ENCODE results near the gene ANKK1.

ANKK1 gene

DNA sequence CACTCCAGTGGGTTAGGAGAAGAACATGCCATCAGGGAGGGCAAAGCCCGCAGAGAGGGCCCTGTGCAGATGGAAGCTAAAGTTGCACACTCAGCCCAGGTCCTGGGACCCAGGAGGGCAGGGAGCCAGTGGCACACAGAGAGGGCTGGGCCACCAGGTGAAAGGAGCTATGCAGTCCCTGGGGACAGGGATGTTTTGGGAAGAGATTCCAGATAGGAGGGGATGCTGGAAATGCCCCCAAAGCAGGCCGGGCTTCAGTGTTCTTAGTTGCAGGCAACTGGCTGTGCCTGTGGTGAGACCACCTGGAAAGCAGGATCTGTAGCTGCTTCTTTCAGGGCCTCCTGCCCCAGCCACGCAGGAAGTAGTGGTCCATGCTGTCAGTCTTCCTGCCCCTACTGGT lies 19.6 kb downstream of the ANKK1 start:
- H3K4me3 ChIP-seq (ENCODE audit: low read depth, low read length) = no peak overlapping the region

DNA sequence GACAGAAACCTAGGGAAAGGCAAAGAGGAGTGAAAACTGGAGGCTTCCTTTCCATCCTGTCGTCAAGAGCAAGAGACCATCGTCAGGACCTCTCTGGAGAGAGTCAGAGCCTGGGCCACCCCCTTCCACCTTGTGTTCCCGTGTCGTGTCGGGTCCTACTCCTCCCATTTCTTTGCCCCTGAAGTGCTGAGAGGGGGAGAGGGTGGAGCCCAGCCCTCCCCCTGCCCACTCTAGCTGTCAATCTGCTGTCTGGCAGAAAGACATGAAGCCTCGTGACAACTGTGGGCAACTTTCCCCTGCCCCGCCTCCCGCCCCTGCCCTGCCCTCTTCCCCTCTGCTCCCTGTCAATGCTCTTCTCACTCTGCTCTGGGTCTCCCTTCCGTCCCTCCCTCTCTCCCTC lies 20.6 kb downstream of the ANKK1 start:
- H3K4me3 ChIP-seq (ENCODE audit: low read depth, low read length) = no peak overlapping the region

DNA sequence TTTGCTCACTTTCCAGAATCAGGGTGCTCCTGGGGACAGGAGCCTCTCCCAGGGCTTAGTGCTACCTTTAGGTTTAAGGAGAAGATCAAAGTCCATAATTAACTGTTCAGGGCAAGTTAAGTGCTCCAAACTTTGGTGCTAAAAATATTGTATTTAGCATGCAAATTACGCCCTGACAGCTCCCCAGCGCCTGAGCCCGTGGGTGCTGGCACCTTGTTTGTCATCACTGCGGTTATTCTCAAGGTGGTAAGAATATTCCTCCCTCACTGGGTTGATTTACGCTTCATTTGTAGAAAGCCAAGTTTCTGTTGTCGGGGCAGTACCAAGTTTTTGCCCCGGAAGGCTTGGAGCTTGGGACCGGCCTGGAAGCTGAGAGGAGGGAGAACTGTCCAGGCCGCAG lies 21.3 kb downstream of the ANKK1 start:
- no peak overlapping the region for H3K4me3 ChIP-seq (ENCODE audit: low read depth, low read length)

DNA sequence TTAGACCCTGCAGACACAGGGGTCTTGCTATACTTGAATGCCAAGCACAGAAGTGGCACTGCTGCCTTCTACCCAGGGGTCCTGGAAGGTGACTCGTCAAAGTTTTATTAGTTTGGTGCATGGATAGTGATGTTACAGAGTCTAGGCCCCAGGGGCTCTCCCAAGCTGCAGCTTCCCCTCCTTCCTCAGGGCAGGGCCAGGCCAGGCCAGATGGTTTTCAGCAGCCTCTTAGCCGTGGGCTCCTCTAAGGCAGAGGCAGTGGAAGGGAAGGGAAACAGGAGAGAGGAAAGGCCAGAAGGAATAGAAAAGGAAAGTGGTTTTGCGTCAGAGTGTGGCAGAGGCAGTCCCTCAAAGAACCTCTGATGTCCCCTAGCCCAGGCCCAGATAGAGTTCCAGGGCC lies 21.9 kb downstream of the ANKK1 start:
- no peak overlapping the region for H3K4me3 ChIP-seq (ENCODE audit: low read depth, low read length)

DNA sequence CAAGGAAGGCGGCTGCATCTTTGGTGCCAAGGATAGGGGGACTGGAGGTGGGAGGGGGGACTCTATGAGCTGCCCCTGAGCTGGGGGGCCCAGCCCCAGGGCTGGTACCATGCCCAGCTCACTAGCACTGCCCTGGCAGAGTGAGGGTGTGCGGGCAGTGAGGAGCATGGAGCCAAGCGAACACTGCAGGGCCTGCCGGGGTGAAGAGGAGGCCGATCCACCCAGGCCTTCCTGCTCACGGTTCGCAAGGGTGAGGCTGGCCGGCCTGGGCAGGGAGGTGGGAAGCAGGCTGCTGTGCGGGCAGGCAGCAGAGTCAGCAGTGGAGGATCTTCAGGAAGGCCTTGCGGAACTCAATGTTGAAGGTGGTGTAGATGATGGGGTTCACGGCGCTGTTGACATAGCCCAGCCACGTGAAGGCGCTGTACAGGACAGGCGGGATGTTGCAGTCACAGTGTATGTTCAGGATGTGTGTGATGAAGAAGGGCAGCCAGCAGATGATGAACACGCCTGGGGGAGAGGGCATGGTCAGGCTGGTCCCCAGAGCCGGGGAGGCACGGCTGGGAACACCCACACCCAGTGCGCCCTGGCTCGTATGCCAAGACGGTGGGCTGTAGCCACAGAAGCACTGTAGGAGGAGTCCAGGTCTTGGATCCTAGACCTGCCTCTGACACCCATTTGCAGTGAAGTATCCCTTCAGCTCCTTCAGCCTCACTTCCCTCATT lies 23.0 kb downstream of the ANKK1 start:
- H3K4me3 ChIP-seq (ENCODE audit: low read depth, low read length) = no peak overlapping the region

DNA sequence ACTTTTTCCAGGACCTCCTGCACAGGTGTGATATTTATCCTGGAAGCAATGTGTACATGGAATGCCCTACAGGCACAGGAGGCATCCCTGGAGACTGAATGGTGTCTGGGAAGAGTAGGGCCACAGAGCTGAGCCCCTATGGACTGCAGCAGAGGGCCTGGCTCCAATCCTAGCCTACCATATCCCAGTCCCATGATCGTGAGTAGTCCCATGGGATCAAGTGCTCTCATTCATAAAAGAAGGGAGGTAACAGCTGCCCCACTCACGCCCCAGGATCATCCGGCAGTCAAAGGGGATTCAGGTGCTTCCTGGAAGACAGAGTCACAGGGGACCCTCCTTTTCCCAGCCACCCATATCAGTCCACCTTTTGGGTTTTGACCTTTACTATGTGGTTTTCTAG lies 24.0 kb downstream of the ANKK1 start:
- H3K4me3 ChIP-seq (ENCODE audit: low read depth, low read length) = no peak overlapping the region

DNA sequence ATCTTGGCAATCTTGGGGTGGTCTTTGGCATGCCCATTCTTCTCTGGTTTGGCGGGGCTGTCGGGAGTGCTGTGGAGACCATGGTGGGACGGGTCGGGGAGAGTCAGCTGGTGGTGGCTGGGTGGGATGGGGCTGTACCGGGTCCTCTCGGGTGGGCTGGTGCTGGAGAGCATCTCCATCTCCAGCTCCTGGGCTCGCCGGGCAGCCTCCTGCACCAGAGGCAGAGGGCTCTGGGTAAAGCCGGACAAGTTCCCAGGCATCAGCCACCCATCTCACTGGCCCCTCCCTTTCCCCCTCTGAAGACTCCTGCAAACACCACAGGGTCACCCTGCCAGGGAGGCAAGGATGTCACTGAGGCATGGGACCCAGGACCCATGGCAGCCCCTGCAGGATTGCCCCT lies 25.1 kb downstream of the ANKK1 start:
- no peak overlapping the region for H3K4me3 ChIP-seq (ENCODE audit: low read depth, low read length)

DNA sequence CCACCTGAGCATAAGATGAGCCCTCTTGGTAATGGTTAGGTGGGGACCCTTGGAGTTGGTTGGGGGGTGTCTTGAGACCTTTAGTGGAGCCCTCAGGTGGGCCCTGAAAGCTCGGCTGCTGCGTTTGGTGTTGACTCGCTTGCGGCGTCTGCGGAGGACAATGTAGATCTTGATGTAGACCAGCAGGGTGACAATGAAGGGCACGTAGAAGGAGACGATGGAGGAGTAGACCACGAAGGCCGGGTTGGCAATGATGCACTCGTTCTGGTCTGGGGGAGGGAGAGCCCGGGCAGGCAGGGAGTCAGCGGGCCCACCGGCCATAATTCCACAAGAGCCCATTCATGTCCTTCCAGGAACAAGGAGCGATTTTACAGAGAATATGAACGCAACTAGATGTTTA lies 27.8 kb downstream of the ANKK1 start:
- H3K4me3 ChIP-seq (ENCODE audit: low read depth, low read length) = no peak overlapping the region

DNA sequence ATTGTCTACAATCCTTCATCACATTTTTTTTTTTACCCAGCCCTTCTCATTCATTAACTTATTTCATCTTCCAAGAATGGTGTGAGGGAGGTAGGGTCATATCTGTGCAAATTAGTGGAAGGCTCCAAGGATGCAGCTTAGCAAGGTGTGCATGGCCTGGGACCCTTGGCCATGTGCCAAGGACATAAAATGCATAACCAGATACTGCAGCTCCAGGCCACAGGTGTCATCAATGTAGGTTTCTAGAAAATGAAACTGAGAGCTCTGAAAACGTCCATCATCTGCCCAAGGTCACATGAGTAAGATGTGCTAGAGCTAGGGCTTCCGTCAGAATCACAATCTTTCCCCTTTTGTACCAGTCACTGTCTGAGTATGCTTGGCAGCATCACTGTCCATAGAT lies 29.8 kb downstream of the ANKK1 start:
- H3K4me3 ChIP-seq (ENCODE audit: low read depth, low read length) = no peak overlapping the region

DNA sequence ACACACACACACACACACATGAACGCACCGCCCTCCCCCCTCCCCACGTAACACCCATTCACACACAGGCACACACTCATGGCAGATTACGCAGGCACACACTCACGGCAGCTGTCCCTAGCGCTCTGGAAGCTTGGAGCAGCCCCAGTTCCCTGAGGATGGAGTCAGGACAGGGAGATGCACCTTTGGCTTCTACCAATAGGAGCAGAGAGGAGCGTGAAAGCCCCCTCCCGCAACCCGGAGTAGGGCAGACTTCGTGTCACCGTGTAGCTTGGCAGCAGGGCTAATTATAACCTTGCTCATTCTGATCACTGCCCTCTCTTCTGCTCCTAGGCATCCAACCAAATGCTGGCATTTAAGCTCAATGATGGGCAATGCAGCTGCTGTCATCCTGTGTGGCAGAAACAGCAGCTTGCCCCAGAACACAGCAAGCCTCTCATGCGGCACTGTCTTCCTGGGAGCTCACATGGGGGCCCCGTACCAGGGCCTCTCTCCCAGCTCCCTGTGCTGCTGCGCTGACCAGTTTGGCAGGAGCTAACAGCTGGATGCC lies 31.9 kb downstream of the ANKK1 start:
- no peak overlapping the region for H3K4me3 ChIP-seq (ENCODE audit: low read depth, low read length)

DNA sequence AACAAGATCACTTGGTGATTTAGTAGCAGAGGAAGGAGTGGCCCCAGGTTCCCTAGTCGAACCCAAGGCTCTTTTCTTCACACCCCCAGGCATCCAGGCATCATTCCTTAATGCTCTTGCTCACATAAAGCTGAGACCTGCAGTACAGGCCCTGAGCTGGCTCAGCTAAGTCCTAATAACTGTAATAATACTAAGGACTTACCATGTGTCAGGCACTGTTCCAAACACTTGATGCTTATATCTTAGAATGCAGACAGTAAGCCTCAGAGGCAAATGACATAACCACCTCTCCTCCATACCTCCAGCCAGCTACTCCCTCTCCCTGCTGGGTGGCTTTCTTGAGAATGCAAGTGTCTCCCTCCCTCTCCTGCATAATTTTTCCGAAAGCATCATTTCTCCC lies 33.2 kb downstream of the ANKK1 start:
- H3K4me3 ChIP-seq (ENCODE audit: low read depth, low read length) = no peak overlapping the region

DNA sequence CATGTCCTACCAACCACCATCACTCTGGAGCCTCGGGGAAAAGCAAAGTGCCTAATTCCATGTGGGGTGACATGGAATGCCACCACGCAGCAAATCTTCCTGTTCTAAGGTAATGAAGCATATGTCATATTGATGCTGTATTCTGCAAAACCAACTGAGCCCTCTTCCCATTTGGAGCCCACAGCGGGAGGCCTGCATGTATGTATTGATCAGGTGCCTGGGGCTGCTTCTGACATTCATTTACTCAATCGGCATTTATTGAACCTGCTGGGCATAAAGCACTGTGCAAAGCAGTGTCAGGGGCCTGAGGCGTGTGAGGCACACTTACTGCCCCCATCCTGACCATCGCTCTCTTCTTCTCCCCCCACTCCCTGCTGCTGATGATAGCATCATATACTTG lies 39.1 kb downstream of the ANKK1 start:
- no peak overlapping the region for H3K4me3 ChIP-seq (ENCODE audit: low read depth, low read length)

DNA sequence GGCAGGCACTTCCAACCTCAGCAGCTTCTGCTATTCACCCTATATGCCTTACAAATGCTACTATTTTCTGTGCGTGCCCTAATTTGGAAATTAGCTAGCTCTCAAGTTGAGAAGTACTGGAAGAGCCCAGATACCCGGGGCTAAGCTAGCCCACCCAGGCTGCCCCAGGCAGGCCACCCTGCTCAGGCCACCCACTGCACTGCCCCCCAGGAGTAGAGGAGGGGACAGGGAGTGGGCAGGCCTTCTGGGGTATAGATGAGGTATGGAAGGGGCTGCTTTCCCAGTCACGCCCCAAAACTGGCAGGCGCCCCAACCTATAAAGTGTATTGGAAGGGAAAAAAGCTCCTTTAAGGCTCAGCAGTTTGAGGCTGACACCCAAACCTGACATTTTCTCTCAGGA lies 44.2 kb downstream of the ANKK1 start:
- no peak overlapping the region for H3K4me3 ChIP-seq (ENCODE audit: low read depth, low read length)

DNA sequence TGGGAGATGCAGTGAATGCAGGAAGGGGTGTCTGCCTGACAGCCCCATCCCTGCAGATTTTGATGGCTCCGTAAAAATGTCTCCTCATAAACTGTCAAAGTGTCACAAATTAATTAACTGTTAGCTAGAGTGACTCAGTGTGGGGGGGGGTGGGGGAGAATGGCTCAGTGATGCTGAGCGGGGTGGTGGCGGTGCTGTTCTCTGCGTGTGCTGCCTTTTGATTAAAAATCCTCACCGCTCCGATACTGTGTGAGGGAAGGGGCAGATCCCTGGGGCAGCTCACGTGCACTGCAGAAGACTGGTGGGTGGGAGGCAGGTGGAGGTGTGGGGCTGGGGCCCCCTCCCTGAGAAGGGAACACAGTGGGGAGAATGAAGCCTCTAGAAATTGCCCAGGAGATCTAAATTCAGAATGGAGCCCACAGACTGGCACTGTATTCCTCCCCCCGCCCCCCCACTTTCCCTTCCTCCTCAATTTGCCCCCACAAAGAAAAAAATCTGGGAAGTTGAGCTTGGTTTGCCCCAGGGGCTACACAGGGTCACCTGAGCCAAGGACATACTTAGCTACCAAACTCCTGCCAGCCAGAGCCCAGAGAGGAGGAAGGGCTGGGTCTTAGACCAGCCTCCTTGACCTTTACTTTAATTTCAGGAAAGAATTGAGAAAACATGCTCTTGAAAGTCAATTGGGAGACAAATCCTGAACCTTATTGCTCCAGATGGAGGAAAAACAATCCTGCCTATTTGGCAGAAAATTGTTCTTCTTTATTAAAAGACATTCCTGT lies 47.8 kb downstream of the ANKK1 start:
- H3K4me3 ChIP-seq (ENCODE audit: low read depth, low read length) = no peak overlapping the region

DNA sequence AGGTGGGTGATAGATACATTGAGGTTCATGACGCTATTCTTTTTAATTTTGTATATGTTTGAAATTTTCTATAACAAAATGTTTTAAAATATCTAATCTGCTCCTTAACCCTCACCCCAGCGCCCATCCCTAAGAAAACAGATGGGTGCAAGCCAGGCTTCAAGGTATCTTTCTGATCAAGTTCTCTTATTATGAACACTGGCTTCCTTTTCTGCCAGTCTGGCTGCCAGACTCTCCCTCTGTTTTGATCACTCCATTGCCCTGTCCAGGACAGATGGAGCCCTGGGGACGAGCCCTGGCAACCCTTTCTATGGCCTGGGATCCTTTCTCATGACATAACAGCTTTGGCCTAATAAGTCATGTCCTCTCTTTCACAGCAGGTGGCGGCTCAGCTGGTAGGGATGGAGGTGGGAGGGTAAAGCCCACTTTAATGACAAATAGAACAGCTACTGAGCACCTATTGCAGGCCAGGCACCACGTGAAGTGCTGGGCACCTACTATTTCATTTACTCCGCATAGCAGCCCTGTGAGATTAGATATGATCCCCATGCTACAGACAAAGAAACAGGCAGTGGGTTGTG lies 49.2 kb downstream of the ANKK1 start:
- no peak overlapping the region for H3K4me3 ChIP-seq (ENCODE audit: low read depth, low read length)

DNA sequence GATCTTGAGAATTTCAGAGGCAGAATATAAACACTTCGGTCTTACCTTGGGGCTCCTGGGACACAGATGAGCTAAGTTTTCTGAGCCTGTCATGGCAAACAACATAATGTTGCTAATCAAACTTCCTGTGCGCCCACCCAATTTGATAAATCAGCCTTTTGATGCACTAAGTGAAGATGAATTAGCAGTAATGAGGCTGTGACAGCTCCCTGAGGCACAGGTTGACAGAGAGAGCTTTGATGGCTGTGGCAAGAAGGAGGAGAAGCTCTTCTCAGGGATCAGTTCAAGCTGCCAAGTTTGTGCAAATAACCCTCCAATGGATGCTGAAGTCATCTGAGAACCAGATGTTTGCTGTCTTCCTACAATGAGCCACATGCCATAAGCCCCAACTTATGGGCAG lies 53.2 kb downstream of the ANKK1 start:
- H3K4me3 ChIP-seq (ENCODE audit: low read depth, low read length) = no peak overlapping the region

DNA sequence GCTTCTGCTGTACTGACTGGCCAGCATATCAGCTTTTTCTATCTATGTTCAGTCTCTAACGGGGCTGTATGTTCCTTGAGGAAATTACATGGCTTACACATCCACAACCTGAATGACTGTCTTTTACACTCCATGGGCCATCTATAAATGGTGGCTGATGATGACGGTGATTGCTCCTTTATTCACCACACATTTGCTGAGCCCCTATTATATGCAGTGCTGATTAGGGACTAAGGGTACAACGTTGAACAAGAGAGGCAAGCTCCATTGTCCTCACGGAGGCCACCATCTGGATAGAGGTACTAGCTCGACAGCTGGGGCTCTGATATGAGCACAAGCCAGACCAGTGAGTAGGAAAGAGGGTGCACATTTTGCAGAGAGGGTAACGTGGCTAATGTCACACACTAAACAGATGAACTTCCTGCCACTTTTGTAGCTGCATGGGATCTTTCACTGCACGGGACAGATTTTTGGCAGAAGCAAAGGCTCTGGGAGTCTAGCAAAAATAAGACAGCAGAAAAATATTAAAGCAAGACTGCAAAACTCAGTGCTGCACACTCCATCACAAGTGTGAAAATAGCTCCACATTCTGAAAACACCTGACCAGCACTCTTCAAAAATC lies 57.0 kb downstream of the ANKK1 start:
- no peak overlapping the region for H3K4me3 ChIP-seq (ENCODE audit: low read depth, low read length)

DNA sequence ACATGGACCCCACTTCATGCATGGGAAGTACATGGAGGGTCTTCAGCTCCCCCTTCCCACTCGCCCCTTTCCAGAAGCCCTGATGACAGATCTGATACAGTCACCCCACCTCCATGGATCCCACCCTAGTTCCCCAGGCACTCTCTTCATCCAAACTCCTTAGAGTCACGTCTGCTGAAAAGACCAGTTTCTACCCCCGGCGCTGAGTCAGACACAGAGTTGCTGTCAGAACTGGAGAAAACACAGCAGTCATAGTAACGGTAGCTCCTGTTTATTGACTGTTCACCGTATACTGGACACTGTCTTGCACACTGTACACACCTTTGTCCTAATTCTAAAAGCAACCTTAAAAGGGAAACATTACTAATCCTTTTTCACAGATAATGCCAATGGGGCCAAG lies 58.5 kb downstream of the ANKK1 start:
- H3K4me3 ChIP-seq (ENCODE audit: low read depth, low read length) = no peak overlapping the region

DNA sequence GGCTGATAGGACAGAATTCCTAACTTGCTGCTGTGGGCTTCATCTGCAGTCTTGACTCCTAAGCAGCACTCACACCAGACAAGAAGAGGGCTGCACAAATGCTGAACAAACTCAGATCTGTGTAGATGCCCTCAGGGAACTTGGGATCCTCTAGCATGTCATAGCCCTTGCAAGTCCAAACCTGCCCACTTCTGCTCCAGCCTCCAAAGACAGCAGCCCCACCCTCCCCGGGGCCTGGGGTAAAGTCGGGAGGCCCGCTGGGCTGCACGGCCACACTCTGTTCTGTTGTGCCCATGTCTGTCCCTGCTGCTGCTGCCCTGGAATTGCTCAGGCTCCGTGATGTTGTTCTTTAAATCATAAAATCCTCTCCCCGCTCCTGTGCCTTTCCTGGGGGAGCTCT lies 59.4 kb downstream of the ANKK1 start:
- no peak overlapping the region for H3K4me3 ChIP-seq (ENCODE audit: low read depth, low read length)

DNA sequence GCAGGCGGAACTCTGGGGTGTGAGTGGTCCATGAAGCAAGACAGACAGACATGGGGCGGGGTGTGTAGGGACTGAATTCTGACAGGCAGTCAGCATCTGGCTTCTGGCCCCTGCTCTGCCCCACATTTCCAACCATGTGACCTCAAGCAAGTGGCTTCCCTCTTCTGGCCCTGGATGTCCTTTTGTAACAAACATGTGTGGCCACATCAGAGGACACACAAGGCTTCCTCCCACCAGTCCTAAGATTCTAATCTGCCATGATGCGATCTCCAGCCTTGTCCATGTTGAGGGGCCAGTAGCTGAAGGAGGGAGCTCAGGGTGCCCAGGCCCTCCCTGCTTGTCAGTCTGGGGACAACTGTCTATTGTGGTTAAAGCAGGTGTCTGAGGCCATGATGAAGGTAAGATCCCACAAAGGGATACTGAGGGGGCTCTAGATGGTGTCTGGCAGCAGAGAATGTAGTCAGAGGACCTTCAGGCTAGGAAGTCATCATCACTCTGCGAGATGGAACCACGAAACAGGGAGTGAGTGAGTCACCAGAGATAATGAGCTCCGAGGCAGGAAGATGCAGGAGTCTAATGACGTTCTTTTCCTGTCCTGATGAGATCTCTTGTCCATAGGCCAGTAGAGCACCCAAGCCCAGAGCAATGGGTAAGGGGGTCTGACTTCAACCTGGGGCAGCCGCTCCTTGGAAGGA lies 60.2 kb downstream of the ANKK1 start:
- no peak overlapping the region for H3K4me3 ChIP-seq (ENCODE audit: low read depth, low read length)

DNA sequence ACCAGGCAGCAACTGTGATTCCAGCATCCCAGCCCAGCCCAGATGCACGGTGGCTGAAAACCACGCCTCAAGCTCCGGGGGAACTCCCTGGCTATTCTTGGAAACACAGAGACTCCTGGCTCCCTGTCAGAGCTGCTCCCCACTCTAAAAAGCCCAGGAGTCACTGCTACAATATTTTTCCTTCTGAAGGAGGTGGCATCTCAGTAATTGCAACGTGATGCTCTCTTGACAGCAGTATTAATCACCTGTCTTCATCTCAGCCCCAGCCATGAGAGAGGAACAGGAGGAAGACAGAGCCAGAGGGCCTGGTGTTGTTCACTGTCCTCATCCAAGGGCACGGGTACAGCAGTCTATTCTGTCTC lies 60.7 kb downstream of the ANKK1 start:
- H3K4me3 ChIP-seq (ENCODE audit: low read depth, low read length) = no peak overlapping the region

Measured in iPS-11a (cell line).